ENCODE results near the gene OSBPL10.

GRCh38 chr3:31671976-31672375 lies 309.1 kb downstream of the OSBPL10 start:
- TF ChIP-seq CTCF (IDR thresholded peaks at IDR 0.05) (no peak), POLR2A (IDR thresholded peaks at IDR 0.05) (no peak), POLR2AphosphoS5 (IDR thresholded peaks at IDR 0.05) (no peak), EP300 (IDR thresholded peaks at IDR 0.05) (no peak)
